GM13976 (cell line): ENCODE data around the gene BCL2L15.
"Not testable (repeated sequence)": the region's sequence is repeated elsewhere in the genome, so short reads cannot be mapped to it uniquely, and the experiment has no call there.

Experiments used
- DNase-seq: peaks from one replicate; pipeline ENCODE4 v3.0.0; 2012; ENCODE audit warnings: low spot score
- in situ Hi-C: fragments of 300-500 bp; cut with MboI; formaldehyde crosslinking; loops from one replicate; pipeline ENCODE4 v1.12.0; 2022; ENCODE audit warnings: low sequenced_read_pairs, mixed read lengths, inconsistent platforms; ENCODE audit not compliant: unreplicated experiment
- TF ChIP-seq, protein P1 (sequence below): IDR thresholded peaks from 2 replicates; pipeline ENCODE4 v1.5.1; 2012; ENCODE audit warnings: borderline replicate concordance, mild to moderate bottlenecking; ENCODE audit not compliant: insufficient read depth; ENCODE audit errors: extremely low read depth, missing control alignments, control extremely low read depth

Gene BCL2L15

DNA sequence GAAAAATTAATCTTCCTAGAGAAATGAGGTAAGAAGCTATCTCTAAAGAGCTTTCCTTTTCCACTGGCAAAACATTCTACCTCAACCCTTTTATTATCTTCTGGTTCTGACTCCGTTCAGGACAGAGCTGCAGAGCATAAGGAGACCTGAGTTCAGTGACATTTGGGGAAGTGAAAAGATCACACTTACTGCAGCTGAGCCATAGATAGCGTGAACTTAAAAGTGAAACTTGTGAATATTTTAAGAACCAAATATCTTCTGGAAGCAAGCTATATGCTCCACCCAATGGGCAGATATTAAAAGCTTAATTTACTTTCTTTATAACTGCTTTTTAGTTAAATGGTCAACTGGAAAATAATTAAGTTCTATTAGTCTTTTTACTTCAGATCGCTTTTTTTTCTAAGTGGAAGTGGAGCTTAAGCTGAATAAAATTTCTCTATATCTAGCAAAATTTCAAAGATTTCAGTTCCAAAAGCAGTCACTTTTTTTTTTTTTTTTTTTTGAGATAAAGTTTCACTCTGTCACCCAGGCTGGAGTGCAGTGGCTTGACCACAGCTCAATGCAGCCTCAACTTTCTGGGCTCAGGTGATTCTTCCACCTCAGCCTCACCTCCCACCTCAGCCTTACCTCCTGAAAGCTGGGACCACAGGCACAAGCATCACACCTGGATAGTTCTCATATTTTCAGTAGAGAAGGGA, 27.8 kb downstream of the BCL2L15 start:
- in situ Hi-C loops, result no loop called here
- no peak for DNase-seq
- TF ChIP-seq, protein P1, sequence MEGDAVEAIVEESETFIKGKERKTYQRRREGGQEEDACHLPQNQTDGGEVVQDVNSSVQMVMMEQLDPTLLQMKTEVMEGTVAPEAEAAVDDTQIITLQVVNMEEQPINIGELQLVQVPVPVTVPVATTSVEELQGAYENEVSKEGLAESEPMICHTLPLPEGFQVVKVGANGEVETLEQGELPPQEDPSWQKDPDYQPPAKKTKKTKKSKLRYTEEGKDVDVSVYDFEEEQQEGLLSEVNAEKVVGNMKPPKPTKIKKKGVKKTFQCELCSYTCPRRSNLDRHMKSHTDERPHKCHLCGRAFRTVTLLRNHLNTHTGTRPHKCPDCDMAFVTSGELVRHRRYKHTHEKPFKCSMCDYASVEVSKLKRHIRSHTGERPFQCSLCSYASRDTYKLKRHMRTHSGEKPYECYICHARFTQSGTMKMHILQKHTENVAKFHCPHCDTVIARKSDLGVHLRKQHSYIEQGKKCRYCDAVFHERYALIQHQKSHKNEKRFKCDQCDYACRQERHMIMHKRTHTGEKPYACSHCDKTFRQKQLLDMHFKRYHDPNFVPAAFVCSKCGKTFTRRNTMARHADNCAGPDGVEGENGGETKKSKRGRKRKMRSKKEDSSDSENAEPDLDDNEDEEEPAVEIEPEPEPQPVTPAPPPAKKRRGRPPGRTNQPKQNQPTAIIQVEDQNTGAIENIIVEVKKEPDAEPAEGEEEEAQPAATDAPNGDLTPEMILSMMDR, result no peak

DNA sequence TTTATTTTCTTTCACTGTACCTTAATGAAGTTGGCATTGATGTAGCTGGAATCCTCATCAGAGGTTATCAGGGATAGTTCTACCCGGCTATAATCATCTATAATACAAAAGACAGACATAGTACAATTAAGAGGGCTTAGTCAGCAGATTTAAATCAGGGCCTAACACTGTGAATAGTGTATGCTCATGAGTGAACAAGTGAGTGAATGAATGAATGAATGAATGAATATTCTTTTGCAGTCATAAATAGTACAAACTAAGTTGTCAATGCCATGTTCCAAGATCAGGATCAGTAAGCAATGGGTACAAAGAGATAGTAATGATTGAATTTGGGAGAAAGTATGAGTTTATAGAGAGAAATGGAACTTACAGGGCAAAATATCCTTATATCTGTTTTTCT, 28.4 kb downstream of the BCL2L15 start:
- TF ChIP-seq, protein P1, result no peak
- in situ Hi-C loops, result no loop called here
- DNase-seq, result no peak

DNA sequence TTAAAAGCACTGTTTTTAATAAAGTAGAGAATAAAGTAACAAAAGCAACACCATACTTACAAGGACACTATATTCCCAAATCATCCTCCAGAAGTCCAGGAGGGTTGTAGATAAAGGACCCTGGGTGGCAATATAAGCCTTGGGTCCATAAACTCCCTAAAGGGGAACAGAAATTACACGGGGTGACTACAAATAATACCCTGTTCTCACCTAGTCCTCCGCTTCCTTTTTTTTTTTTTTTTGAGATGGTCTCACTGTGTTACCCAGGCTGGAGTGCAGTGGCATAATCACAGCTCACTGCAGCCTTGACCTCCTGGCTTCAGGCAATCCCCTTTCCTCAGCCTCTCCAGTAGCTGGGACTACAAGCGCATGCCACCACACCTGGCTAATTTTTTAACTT, 29.0 kb downstream of the BCL2L15 start:
- in situ Hi-C loops, result no loop called here
- DNase-seq, result no peak
- TF ChIP-seq, protein P1, result no peak

DNA sequence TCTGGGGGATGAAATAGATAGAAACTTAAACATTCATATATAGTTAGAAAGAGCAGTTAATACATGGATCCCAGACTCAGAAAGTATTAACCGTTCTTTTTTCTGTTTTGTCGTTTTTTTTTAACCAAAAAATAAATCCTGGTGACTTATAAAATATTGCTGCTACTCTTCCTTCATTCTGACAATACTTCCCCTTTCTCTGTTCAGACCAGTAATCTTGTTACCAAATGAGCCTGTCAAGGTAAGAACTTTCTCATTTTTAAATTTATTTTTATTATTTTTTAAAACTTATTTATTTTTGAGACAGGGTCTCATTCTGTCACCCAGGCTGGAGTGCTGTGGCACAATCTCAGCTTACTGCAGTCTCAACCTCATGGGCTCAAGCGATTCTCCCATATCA, 29.6 kb downstream of the BCL2L15 start:
- DNase-seq, result no peak
- in situ Hi-C loops, result no loop called here
- TF ChIP-seq, protein P1, result no peak

DNA sequence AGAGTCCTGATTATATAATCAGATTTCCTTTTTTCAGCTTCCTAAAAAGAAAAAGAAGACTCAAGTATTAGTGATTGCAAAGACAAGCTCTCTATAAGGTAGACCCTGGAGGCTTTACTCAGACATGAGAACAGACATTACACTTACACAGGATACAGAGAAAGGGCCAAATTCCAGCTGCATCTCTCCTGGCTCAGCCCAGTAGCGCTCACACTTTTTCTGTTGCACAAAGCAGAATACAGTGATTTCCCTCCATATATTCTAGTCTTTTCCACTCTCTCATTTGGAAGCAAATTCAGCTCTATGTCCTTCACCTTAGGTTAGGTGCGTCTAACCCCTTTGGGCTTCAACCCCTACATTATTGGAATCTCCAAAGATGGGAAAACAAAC, 31.0 kb downstream of the BCL2L15 start:
- no peak for DNase-seq
- in situ Hi-C loops, result no loop called here
- TF ChIP-seq, protein P1, result no peak

DNA sequence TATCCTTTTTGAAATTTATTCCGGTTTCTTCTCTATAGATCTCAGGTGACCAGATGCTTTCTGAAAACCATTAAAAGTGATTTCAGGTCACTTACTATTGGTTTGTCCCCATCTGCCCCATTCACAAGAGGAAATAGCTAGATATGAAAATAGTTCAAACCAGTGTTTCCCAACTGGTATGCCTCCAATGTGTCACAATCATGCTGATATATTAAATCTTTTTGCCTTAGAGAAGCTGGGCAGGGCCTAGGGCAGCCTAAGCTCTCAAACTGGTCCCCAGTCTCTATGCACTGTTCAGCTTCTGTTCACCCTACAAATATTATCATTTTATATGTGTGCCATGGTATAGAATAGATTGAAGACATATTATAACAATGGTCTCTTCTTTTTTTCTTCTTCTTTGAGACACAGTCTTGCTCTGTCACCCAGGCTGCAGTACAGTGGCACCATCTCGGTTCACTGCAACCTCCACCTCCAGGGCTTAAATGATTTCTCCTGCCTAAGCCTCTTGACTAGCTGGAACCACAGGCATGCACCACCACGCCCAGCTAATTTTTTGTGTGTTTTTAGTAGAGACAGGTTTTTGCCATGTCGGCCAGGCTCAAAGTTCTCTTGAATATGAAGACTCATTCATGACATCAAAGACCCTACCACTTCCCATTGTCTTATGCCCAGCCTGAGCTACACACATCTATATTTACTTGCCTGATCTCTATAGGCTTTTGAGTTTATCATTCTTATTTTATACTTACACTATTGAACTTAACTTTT, 31.6 kb downstream of the BCL2L15 start:
- DNase-seq, result no peak
- TF ChIP-seq, protein P1, result no peak
- in situ Hi-C loops, result no loop called here

DNA sequence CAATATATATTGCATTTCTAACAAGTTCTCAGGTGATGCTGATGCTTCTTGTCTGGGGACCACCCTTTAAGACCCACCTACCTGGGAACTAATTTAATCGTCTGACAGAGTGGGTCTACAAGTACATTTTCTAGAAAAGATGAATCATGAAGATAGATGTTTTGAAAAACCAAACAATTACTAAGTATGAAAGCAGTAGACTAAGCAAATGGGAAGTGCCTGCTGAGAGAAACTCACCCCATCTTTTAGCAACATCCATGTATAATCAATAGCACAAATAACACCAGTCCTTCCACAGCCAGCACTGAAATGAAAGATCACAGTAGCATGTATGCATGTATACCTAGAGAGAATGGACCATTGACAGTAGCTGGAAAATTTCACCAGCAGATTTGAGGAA, 33.1 kb downstream of the BCL2L15 start:
- TF ChIP-seq, protein P1, result no peak
- DNase-seq, result no peak
- in situ Hi-C loops, result no loop called here

DNA sequence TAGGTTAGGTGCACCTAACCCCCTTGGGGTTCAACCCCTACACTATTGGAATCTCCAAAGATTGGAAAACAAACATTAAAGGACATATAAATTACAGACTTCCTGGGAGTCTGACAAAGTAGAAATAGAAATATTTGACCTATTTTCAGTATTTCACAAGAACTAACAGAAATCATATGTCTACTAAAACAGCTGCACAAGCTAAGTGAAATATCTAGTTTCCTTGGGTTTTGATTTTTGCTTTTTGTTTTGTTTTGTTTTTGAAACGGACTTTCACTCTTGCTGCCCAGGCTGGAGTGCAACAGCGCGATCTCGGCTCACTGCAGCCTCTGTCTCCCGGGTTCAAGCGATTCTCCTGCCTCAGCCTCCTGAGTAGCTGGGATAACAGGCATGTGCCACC, 34.7 kb downstream of the BCL2L15 start:
- in situ Hi-C loops, DNase-seq: not testable (repeated sequence)
